HCT116 (cell line): Measurements from ENCODE around the gene RAB39A. TPM values are rescaled to one million over a fixed set of nuclear protein-coding genes. Genes with fewer than 3 reads are reported as not detected.

Experiments used
- ATAC-seq: fragments of 200-7000 bp; cut with Tn5 transposase; 2 replicates; pipeline ENCODE4 v1.9.1; 2020; ENCODE audit warnings: mild to moderate bottlenecking, moderate library complexity
- BruUV-seq: library from RNA; stranded (reverse); fragments of 400-500 nt; replicated peaks from 2 replicates; lab custom pipeline; 2021; lab: Mats Ljungman, UMichigan
- CTCF ChIA-PET: fragments of 300-600 bp; sonication (Branson Sonifier 250); formaldehyde crosslinking; loops from one replicate; lab custom pipeline; 2021; ENCODE audit warnings: antibody characterized with exemption; lab: Charles Lee
- POLR2A ChIA-PET: fragments of 300-600, 350-600 bp; sonication (Branson Sonifier 250); formaldehyde crosslinking; loops from one replicate; lab custom pipeline; 2021; ENCODE audit warnings: antibody characterized with exemption; lab: Charles Lee
- RAD21 ChIA-PET, 2 experiments: fragments of 300-600 bp; sonication (Branson Sonifier 250); formaldehyde crosslinking; loops; one replicate each; lab custom pipeline; 2023; ENCODE audit warnings: low total read pairs in 2 of 2; ENCODE audit not compliant: uncharacterized antibody in 2 of 2, unreplicated experiment in 2 of 2, low non-redundant PET in 1 of 2; lab: Charles Lee
- DNase-seq: peaks from one replicate; pipeline ENCODE4 v3.0.0-alpha.2; 2010; ENCODE audit warnings: low read depth, low spot score
- H2AFZ ChIP-seq: fragments of 200-600 bp; shearing (Covaris generic), sonication (generic); 2 replicates; pipeline ENCODE4 v1.6.1; 2017; ENCODE audit warnings: low read depth, mixed run types, mixed read lengths, antibody characterized with exemption, low read length; ENCODE audit not compliant: poor library complexity, severe bottlenecking
- H3K27ac ChIP-seq: 2 replicates; pipeline ENCODE4 v1.5.1; 2012; ENCODE audit warnings: low read depth, low read length
- H3K27me3 ChIP-seq: fragments of 200-600 bp; sonication (generic); 2 replicates; pipeline ENCODE4 v1.6.1; 2016; ENCODE audit warnings: mixed run types, low read length, mixed read lengths; ENCODE audit not compliant: insufficient read depth
- H3K36me3 ChIP-seq, 2 experiments: fragments of 200-500 bp in 1 of 2; fragments of 200-600 bp in 1 of 2; sonication (Bioruptor generic) in 1 of 2; sonication (generic) in 1 of 2; 2 replicates each; pipeline versions ENCODE4 v1.5.1 to v1.6.1; 2014 to 2016; ENCODE audit warnings: low read length in 2 of 2, inconsistent platforms in 1 of 2, mixed read lengths in 1 of 2, mixed run types in 1 of 2; ENCODE audit not compliant: insufficient read depth in 2 of 2, control insufficient read depth in 1 of 2
- H3K4me1 ChIP-seq, 2 experiments: fragments of 200-600 bp in 1 of 2; sonication (generic) in 1 of 2; 2 replicates each; pipeline versions ENCODE4 v1.5.1 to v1.6.1; 2012 to 2017; ENCODE audit warnings: low read length in 2 of 2, inconsistent platforms in 1 of 2, mild to moderate bottlenecking in 1 of 2, mixed read lengths in 1 of 2, mixed run types in 1 of 2, moderate library complexity in 1 of 2; ENCODE audit not compliant: insufficient read depth in 2 of 2, control insufficient read depth in 1 of 2
- H3K4me2 ChIP-seq: fragments of 200-600 bp; sonication (generic); 2 replicates; pipeline ENCODE4 v1.6.1; 2017; ENCODE audit warnings: mixed run types, low read length, mixed read lengths
- H3K4me3 ChIP-seq, 2 experiments: fragments of 200-600 bp in 1 of 2; sonication (generic) in 1 of 2; replicated peaks in 1 of 2; 2 replicates each; pipeline ENCODE4 v1.5.1; 2011 to 2016; ENCODE audit warnings: low read length in 2 of 2, control low read depth in 1 of 2, low read depth in 1 of 2, mild to moderate bottlenecking in 1 of 2, mixed read lengths in 1 of 2, mixed run types in 1 of 2
- H3K79me2 ChIP-seq: fragments of 200-600 bp; sonication (generic); 2 replicates; pipeline ENCODE4 v1.6.1; 2017; ENCODE audit warnings: mild to moderate bottlenecking, mixed run types, low read length, moderate library complexity, mixed read lengths; ENCODE audit not compliant: insufficient read depth
- H3K9ac ChIP-seq: fragments of 200-600 bp; sonication (generic); 2 replicates; pipeline ENCODE4 v1.6.1; 2016; ENCODE audit warnings: low read length, mixed read lengths
- H3K9me2 ChIP-seq: fragments of 200-600 bp; sonication (generic), shearing (Covaris generic); 2 replicates; pipeline ENCODE4 v1.6.1; 2017; ENCODE audit warnings: mixed run types, mild to moderate bottlenecking, moderate library complexity; ENCODE audit not compliant: insufficient read depth
- H3K9me3 ChIP-seq, 2 experiments: fragments of 200-500 bp in 1 of 2; fragments of 200-600 bp in 1 of 2; sonication (Bioruptor generic) in 1 of 2; sonication (generic) in 1 of 2; 2 replicates each; pipeline ENCODE4 v1.6.1; 2014 to 2017; ENCODE audit warnings: low read length in 2 of 2, mixed read lengths in 2 of 2, inconsistent platforms in 1 of 2, low read depth in 1 of 2, mild to moderate bottlenecking in 1 of 2, mixed run types in 1 of 2, moderate library complexity in 1 of 2; ENCODE audit not compliant: control insufficient read depth in 1 of 2, insufficient read depth in 1 of 2
- H4K20me1 ChIP-seq: fragments of 200-600 bp; sonication (generic), shearing (Covaris generic); 2 replicates; pipeline ENCODE4 v1.6.1; 2017; ENCODE audit warnings: mixed run types, mild to moderate bottlenecking, moderate library complexity; ENCODE audit not compliant: insufficient read depth
- CBX3 ChIP-seq: IDR thresholded peaks from 2 replicates; pipeline ENCODE4 v1.6.1; 2012; ENCODE audit warnings: low read depth
- EGR1 ChIP-seq: IDR thresholded peaks from 2 replicates; pipeline ENCODE4 v1.6.1; 2012; ENCODE audit warnings: low read depth
- ELF1 ChIP-seq: IDR thresholded peaks from 2 replicates; pipeline ENCODE4 v1.6.1; 2012; ENCODE audit warnings: low read depth, borderline replicate concordance
- EZH2 ChIP-seq: fragments of 200-600 bp; sonication (generic); IDR thresholded peaks from 2 replicates; pipeline ENCODE4 v1.6.1; 2017; ENCODE audit warnings: antibody characterized with exemption, mixed run types
- EZH2phosphoT487 ChIP-seq: fragments of 200-600 bp; IDR thresholded peaks from 2 replicates; pipeline ENCODE4 v1.6.1; 2018; ENCODE audit warnings: antibody characterized with exemption, borderline replicate concordance
- FOSL1 ChIP-seq: IDR thresholded peaks from 2 replicates; pipeline ENCODE4 v1.6.1; 2012; ENCODE audit warnings: low read depth
- JUND ChIP-seq: IDR thresholded peaks from 2 replicates; pipeline ENCODE4 v1.6.1; 2012
- MAX ChIP-seq: IDR thresholded peaks from 2 replicates; pipeline ENCODE4 v1.6.1; 2012
- POLR2AphosphoS5 ChIP-seq: IDR thresholded peaks from 2 replicates; pipeline ENCODE4 v1.6.1; 2011; ENCODE audit warnings: mild to moderate bottlenecking, low read depth, low read length, moderate library complexity
- REST ChIP-seq: IDR thresholded peaks from 2 replicates; pipeline ENCODE4 v1.6.1; 2012; ENCODE audit warnings: low read depth
- SIN3A ChIP-seq: IDR thresholded peaks from 2 replicates; pipeline ENCODE4 v1.6.1; 2012; ENCODE audit warnings: low read depth
- SRF ChIP-seq: IDR thresholded peaks from 2 replicates; pipeline ENCODE4 v1.6.1; 2012; ENCODE audit warnings: low read depth
- TCF7L2 ChIP-seq: IDR thresholded peaks from 2 replicates; pipeline ENCODE4 v1.7.0; 2011; ENCODE audit warnings: borderline replicate concordance, inconsistent platforms; ENCODE audit not compliant: insufficient read depth, insufficient read length; ENCODE audit errors: extremely low read depth
- YY1 ChIP-seq: IDR thresholded peaks from 2 replicates; pipeline ENCODE4 v1.6.1; 2011; ENCODE audit warnings: low read length, low read depth, moderate library complexity, mild to moderate bottlenecking; ENCODE audit not compliant: insufficient replicate concordance; ENCODE audit errors: extremely low read depth
- ZBTB33 ChIP-seq: IDR thresholded peaks from 2 replicates; pipeline ENCODE4 v1.6.1; 2011; ENCODE audit warnings: mild to moderate bottlenecking, low read length, moderate library complexity; ENCODE audit not compliant: insufficient replicate concordance; ENCODE audit errors: extremely low read depth
- intact Hi-C: fragments of 100-400 bp; cut with micrococcal nuclease; formaldehyde crosslinking; loops from 2 replicates; pipeline ENCODE4 v1.10.0; 2022
- total RNA-seq: library from RNA; stranded (reverse); gene quantifications from one replicate; pipeline ENCODE4 v1.2.1, GENCODE V29; 2021; ENCODE audit not compliant: unreplicated experiment

The RAB39A gene
- total RNA-seq, 1 experiment from 2014 or later = not detected

GRCh38 chr11:107916671-107917241 is 11.5 kb upstream of the RAB39A start:
- ATAC-seq = no peak
- ChIA-PET POLR2A (no interaction called here), CTCF (no interaction called here), RAD21 (no interaction called here)
- Histone ChIP-seq H3K79me2 (no peaks in the 10 kb centered on the region), H2AFZ (no peak overlapping the region), H3K9ac (no peak overlapping the region), H3K4me2 (no peak overlapping the region), H3K4me3 (no peak overlapping the region), H3K4me1 (no peaks in the 10 kb centered on the region), H3K27ac (no peak overlapping the region), H3K36me3 (no peaks in the 10 kb centered on the region), H4K20me1 (no peaks in the 10 kb centered on the region), H3K9me2 (no peaks in the 10 kb centered on the region), H3K27me3 (no peaks in the 10 kb centered on the region), H3K9me3 (no peaks in the 10 kb centered on the region)
- TF ChIP-seq EGR1 (no peak), MAX (no peak)
- no peak for DNase-seq
- intact Hi-C loops = no loop called here
- no TSS peak for BruUV-seq

- no peak overlapping the region for H3K27ac ChIP-seq
- no peak overlapping the region for H3K4me3 ChIP-seq
- peaks cover 3% of the 10 kb centered on the region; the same call in 1 of the 2 replicates for H3K27me3 ChIP-seq
- BruUV-seq = no TSS peak
- ChIA-PET POLR2A (no interaction called here), CTCF (no interaction called here), RAD21 (no interaction called here)
- no peaks in the 10 kb centered on the region for H4K20me1 ChIP-seq
- no peak overlapping the region for H3K9ac ChIP-seq
- no peaks in the 10 kb centered on the region for H3K4me1 ChIP-seq
- no peaks in the 10 kb centered on the region for H3K9me2 ChIP-seq
- no peak overlapping the region for H2AFZ ChIP-seq
- H3K36me3 ChIP-seq = no peaks in the 10 kb centered on the region
- H3K4me2 ChIP-seq = no peak overlapping the region
- H3K9me3 ChIP-seq = no peaks in the 10 kb centered on the region
- no peak for DNase-seq
- intact Hi-C loops = no loop called here
- H3K79me2 ChIP-seq = no peaks in the 10 kb centered on the region
- ATAC-seq = no peak
- no peak for TF ChIP-seq POLR2AphosphoS5
- no peak for TF ChIP-seq FOSL1
- no peak for TF ChIP-seq ELF1
- TF ChIP-seq ZBTB33 = no peak
- TF ChIP-seq YY1 = no peak
- no peak for TF ChIP-seq SIN3A
- no peak for TF ChIP-seq SRF
- TF ChIP-seq EZH2phosphoT487 = no peak
- no peak for TF ChIP-seq CBX3
- TF ChIP-seq JUND = no peak
- TF ChIP-seq REST = no peak
- no peak for TF ChIP-seq MAX
- no peak for TF ChIP-seq TCF7L2
- TF ChIP-seq EZH2 = no peak
These were observed 6.3 kb upstream of the RAB39A start for GRCh38 chr11:107921997-107922396.
